ENCODE results near the gene COMMD7. TPM values are rescaled to one million over a fixed set of nuclear protein-coding genes. Genes with fewer than 3 reads are reported as not detected.
A peak's percentile ranks its signal among the peaks of the same experiment; 100 is the strongest.

Gene COMMD7
- total and polyA plus RNA-seq, 9 of the 15 experiments (the other 6 are each of a cell fraction or from before 2014, with no cell fraction given), result 11.9 to 69.1 (median 34.7) TPM

DNA sequence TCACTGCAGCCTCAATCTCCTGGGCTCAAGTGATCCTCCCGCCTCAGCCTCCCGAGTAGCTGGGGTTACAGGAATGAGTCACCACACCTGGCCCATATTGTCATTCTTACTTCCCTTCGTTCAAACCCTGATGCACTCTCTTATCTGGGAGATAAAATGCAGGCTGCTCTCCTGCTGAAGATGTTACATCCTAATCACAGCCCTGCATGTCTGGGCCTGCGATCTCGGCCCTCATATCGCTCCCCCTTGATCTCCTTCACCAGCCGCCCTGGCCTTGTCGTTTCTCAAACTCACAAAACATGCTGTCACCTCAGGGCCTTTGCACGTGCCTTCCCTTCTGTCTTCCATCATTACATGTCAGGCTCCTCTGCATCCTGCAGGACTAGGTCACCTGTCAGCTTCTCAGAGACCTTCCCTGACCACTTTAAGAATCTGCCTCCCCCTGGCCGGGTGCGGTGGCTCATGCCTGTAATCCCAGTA is 60.7 kb downstream of the COMMD7 start (continued):
- TF ChIP-seq, protein P1, sequence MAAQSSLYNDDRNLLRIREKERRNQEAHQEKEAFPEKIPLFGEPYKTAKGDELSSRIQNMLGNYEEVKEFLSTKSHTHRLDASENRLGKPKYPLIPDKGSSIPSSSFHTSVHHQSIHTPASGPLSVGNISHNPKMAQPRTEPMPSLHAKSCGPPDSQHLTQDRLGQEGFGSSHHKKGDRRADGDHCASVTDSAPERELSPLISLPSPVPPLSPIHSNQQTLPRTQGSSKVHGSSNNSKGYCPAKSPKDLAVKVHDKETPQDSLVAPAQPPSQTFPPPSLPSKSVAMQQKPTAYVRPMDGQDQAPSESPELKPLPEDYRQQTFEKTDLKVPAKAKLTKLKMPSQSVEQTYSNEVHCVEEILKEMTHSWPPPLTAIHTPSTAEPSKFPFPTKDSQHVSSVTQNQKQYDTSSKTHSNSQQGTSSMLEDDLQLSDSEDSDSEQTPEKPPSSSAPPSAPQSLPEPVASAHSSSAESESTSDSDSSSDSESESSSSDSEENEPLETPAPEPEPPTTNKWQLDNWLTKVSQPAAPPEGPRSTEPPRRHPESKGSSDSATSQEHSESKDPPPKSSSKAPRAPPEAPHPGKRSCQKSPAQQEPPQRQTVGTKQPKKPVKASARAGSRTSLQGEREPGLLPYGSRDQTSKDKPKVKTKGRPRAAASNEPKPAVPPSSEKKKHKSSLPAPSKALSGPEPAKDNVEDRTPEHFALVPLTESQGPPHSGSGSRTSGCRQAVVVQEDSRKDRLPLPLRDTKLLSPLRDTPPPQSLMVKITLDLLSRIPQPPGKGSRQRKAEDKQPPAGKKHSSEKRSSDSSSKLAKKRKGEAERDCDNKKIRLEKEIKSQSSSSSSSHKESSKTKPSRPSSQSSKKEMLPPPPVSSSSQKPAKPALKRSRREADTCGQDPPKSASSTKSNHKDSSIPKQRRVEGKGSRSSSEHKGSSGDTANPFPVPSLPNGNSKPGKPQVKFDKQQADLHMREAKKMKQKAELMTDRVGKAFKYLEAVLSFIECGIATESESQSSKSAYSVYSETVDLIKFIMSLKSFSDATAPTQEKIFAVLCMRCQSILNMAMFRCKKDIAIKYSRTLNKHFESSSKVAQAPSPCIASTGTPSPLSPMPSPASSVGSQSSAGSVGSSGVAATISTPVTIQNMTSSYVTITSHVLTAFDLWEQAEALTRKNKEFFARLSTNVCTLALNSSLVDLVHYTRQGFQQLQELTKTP (IDR thresholded peaks at IDR 0.05; ENCODE audit: low read depth in 1 of 2, partially characterized antibody in 2 of 2), result peak in 1 of 2 experiments; percentile 71
- peak; percentile 65; the same call in 1 of the 2 replicates for TF ChIP-seq NR2C2 (CRISPR knock-in tag; IDR thresholded peaks at IDR 0.05)
- TF ChIP-seq NR2C2 (tag; IDR thresholded peaks at IDR 0.05), result no peak
- peak; percentile 50; the same call in 1 of the 2 replicates for TF ChIP-seq LEF1 (IDR thresholded peaks at IDR 0.05)
- no peak for TF ChIP-seq CEBPB (tag; IDR thresholded peaks at IDR 0.05)
- TF ChIP-seq, protein P2, sequence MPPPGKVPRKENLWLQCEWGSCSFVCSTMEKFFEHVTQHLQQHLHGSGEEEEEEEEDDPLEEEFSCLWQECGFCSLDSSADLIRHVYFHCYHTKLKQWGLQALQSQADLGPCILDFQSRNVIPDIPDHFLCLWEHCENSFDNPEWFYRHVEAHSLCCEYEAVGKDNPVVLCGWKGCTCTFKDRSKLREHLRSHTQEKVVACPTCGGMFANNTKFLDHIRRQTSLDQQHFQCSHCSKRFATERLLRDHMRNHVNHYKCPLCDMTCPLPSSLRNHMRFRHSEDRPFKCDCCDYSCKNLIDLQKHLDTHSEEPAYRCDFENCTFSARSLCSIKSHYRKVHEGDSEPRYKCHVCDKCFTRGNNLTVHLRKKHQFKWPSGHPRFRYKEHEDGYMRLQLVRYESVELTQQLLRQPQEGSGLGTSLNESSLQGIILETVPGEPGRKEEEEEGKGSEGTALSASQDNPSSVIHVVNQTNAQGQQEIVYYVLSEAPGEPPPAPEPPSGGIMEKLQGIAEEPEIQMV (tag; conservative IDR thresholded peaks at IDR 0.05; ENCODE audit: low read depth), result no peak
- no peak for TF ChIP-seq THRAP3 (IDR thresholded peaks at IDR 0.05; ENCODE audit: borderline replicate concordance)
- 0 out of 4 replicates have a peak, but pooled peaks of 1 of the 2 experiments have one; percentile 22 for TF ChIP-seq ETV6 (IDR thresholded peaks at IDR 0.05; ENCODE audit: borderline replicate concordance in 1 of 2, low read depth in 2 of 2, low read length in 1 of 2)
- TF ChIP-seq ETV6 (CRISPR knock-in tag; IDR thresholded peaks at IDR 0.05; ENCODE audit: borderline replicate concordance), result no peak
- peak; percentile 99 for TF ChIP-seq CTBP1 (IDR thresholded peaks at IDR 0.05; ENCODE audit: borderline replicate concordance)
- TF ChIP-seq BHLHE40 (IDR thresholded peaks at IDR 0.05; ENCODE audit: low read length), result peak; percentile 89
- TF ChIP-seq CBFA2T3 (IDR thresholded peaks at IDR 0.05), result peak; percentile 98
- TF ChIP-seq RUNX1 (IDR thresholded peaks at IDR 0.05; ENCODE audit: low read depth), result 0 out of 2 replicates have a peak, but pooled peaks have one; percentile 66
- TF ChIP-seq, protein P3, sequence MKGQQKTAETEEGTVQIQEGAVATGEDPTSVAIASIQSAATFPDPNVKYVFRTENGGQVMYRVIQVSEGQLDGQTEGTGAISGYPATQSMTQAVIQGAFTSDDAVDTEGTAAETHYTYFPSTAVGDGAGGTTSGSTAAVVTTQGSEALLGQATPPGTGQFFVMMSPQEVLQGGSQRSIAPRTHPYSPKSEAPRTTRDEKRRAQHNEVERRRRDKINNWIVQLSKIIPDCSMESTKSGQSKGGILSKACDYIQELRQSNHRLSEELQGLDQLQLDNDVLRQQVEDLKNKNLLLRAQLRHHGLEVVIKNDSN (CRISPR knock-in tag; IDR thresholded peaks at IDR 0.05), result no peak
- TF ChIP-seq, protein P4, sequence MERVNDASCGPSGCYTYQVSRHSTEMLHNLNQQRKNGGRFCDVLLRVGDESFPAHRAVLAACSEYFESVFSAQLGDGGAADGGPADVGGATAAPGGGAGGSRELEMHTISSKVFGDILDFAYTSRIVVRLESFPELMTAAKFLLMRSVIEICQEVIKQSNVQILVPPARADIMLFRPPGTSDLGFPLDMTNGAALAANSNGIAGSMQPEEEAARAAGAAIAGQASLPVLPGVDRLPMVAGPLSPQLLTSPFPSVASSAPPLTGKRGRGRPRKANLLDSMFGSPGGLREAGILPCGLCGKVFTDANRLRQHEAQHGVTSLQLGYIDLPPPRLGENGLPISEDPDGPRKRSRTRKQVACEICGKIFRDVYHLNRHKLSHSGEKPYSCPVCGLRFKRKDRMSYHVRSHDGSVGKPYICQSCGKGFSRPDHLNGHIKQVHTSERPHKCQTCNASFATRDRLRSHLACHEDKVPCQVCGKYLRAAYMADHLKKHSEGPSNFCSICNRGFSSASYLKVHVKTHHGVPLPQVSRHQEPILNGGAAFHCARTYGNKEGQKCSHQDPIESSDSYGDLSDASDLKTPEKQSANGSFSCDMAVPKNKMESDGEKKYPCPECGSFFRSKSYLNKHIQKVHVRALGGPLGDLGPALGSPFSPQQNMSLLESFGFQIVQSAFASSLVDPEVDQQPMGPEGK (CRISPR knock-in tag; IDR thresholded peaks at IDR 0.05; ENCODE audit: borderline replicate concordance), result no peak
- TF ChIP-seq GATA2 (CRISPR knock-in tag; IDR thresholded peaks at IDR 0.05), result peak; percentile 89
- peak; percentile 60; the same call in 1 of the 2 replicates for TF ChIP-seq SP1 (CRISPR knock-in tag; IDR thresholded peaks at IDR 0.05)
- TF ChIP-seq, protein P5, sequence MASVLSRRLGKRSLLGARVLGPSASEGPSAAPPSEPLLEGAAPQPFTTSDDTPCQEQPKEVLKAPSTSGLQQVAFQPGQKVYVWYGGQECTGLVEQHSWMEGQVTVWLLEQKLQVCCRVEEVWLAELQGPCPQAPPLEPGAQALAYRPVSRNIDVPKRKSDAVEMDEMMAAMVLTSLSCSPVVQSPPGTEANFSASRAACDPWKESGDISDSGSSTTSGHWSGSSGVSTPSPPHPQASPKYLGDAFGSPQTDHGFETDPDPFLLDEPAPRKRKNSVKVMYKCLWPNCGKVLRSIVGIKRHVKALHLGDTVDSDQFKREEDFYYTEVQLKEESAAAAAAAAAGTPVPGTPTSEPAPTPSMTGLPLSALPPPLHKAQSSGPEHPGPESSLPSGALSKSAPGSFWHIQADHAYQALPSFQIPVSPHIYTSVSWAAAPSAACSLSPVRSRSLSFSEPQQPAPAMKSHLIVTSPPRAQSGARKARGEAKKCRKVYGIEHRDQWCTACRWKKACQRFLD (CRISPR knock-in tag; IDR thresholded peaks at IDR 0.05), result peak; percentile 21; the same call in 1 of the 2 replicates
- TF ChIP-seq, protein P6, sequence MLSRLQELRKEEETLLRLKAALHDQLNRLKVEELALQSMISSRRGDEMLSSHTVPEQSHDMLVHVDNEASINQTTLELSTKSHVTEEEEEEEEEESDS (CRISPR knock-in tag; IDR thresholded peaks at IDR 0.05), result no peak
